HG02943 (cell line): Measurements from ENCODE around the gene PITPNB.

Source experiments
- ATAC-seq: cut with Tn5 transposase; IDR thresholded peaks from one replicate; pipeline ENCODE4 v1.9.1; 2021; ENCODE audit warnings: mild to moderate bottlenecking, low read depth, moderate library complexity; ENCODE audit not compliant: unreplicated experiment

PITPNB gene

DNA sequence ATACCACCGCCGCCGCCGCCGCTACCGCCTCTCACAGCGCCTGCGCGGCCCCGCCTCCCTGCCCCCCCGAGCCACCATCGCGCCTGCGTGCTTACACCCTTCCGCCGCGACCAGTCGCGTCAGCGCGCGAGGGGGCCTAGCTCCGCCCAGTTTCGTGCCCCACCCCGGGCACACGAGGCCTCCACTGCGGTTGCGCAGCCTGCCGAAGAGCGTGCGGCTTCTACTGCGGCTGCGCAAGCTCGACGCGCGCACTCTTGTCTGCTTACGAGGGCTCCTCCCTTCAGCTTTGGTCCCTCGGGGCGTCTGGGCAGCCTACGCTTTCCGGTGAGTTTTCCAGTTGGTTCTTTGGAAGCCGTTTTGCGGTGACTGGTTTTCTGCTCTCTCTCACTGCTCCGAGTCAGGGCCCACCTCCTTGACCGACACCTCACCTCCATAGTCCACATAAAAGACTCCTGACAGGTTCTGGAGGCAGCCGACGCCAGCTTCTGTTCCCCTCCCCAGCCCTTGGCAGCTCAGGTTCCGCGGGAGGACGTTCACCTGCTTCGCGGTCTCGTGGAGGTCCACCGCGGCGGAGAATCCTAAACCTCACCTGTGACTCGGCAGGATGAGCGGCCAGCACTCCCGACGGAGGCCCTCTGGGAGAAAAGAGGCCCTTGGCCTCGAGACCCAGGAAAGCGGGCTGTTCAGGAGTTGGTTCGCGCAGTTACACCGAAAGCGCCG, at the start of gene PITPNB:
Gene PITPNB, minus strand, starts transcription at position 35 of the 720 bp plus-strand sequence. CDS start 65 bp downstream, outside the sequence.
- peak; percentile 72 for ATAC-seq

GRCh38 chr22:27966168-27967064, 47.4 kb upstream of the PITPNB start:
- no peak for ATAC-seq

DNA sequence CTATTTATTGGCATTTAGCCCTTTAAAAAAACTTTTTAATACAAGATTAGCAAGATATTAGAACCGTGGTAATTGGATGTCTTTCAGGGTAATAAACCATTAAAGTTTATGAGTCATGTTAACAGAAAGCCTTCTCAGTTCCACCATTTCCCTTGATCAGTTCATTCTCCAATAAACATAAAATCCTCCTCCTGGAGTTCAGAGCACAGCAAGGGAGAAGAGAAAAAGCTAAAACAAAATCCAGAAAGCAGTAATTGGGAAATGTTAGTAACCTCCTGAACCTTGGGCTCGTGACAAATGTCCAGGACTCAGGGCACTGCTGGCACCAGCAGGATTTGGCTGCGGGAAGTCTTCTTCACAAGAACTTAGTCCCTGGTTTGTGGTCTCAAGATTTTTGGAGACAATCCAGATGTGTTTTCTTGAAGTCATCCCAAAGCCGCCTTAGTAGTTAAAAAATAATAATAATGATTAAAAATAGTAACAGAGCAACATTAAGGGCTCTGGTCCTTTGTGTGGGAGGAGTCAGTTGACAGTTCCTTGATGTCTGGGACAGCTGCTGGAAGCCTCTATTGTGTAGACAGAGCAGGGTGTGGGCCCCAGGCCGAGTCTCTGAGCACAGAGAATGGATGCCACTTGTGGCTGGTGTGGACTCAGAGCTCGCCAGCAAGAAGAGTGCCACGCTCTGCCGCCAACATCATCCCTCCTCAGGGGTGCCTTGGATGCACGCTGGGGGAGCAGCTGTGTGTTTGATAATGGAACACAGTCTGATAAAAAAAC, 43.4 kb upstream of the PITPNB start:
- ATAC-seq, result no peak

- ATAC-seq, result no peak
These were observed 42.6 kb upstream of the PITPNB start for GRCh38 chr22:27961680-27962079.

DNA sequence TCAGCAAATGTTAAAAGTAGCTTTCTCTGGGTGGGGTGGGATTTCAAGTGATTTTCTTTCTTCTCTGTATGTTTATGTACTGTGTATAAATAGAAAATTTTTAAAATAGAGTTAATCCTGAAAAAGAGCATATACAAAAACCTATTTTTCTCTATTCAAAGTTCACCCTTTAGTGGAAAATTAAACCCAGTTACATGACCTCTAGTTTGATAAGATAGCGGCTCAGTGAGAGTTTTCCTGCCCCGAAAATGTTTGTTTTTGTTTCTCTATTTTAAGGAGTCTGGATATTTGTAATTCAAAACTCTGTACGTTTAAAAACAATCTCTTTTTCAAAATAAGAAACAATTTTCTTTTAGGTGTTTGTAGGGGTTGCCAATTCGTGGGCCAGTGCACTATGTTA, 42.1 kb upstream of the PITPNB start:
- no peak for ATAC-seq

DNA sequence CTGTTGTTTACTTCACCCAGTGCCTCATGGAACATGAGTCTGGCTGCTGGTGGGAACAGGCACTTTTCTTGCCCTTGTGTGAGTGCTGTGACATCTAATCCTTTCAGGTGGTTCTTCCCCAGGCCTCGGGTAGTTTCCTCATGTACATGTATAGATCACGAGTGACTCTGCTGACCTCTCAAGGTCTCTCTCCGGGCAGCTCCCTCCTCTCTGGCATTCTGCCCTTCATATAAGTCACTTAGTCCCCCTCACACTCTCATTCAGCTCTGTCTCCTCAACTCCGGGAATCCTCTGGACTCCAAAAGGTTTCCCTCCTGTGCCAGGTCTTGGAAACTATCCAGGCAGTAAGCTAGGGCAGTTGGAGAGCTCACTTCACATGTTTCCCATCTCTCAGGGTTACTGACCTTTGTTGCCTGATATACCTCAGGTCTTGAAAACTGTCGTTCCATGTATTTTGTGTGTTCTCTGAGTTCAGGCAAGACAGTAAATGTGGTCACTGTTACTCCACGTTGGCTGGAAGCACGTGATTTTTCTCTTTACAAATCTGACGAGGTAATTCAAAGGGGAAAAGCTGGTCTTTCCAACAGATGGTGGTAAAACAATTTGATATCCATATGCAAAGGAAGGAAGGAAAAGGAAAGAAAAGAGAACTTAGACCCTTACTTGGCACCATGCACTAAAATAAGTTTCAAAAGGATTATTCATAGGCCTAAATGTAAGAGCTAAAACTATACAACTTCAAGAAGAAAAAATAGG, 40.5 kb upstream of the PITPNB start:
- no peak for ATAC-seq

GRCh38 chr22:27952779-27953178, 33.7 kb upstream of the PITPNB start:
- ATAC-seq, result no peak

- ATAC-seq, result no peak
These were observed 33.0 kb upstream of the PITPNB start for GRCh38 chr22:27952091-27952490.

- ATAC-seq, result no peak
These were observed 30.4 kb upstream of the PITPNB start for GRCh38 chr22:27949421-27949820.

GRCh38 chr22:27948569-27948968, 29.5 kb upstream of the PITPNB start:
- ATAC-seq, result no peak

DNA sequence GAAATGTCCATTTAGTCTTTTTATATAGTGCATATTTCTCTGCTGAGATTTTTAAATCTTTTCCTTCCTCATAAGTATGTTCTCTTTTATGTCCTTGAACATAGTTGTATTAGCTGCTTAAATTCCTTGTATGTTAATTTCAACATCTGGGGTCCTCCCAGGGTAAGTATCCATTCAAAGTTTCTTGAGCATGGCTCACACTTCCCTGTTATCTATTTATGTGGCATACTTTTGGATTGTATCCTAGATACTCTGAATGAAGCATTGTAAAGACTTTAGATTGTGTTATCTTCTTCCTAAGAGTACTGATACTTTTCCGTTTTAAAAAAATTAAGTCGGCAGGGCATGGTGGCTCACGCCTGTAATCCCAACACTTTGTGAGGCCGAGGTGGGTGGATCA, 28.4 kb upstream of the PITPNB start:
- no peak for ATAC-seq

DNA sequence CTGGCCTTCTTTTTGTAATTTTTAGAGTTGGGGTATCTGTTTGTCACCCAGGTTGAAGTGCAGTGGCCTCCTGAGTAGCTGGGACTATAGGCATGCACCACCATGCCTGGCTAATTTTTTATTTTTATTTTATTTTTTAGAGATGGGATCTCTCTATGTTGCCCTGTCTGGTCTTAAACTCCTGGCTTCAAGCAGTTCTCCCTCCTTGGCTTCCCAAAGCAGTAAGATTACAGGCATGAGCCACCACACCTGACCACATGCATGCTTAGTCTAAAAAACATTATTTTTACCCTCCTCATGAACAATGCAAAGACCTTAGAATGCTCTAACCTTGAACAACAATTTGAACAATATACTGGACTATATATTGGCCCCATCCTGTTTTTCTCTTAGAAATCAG, 22.1 kb upstream of the PITPNB start:
- no peak for ATAC-seq

DNA sequence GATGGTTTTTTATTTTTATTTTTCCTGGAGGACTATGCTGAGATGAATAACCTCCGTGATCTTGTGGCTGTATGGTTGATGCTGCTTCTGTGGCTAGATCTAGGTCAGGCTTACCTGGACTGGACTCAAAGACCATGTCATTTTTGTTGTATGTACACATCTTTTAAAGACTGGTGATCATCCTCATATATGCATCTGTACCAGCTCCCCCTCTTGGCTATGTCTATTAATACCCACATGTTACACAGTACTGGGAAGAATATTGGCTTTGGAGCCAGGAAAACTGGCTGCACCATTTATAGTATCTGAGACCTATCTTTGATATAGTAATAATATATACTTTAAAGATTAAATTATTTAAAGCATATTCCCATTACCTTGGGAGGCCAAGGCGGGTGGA, 18.4 kb upstream of the PITPNB start:
- no peak for ATAC-seq

- ATAC-seq, result no peak
These were observed 16.8 kb upstream of the PITPNB start for GRCh38 chr22:27935897-27936296.

DNA sequence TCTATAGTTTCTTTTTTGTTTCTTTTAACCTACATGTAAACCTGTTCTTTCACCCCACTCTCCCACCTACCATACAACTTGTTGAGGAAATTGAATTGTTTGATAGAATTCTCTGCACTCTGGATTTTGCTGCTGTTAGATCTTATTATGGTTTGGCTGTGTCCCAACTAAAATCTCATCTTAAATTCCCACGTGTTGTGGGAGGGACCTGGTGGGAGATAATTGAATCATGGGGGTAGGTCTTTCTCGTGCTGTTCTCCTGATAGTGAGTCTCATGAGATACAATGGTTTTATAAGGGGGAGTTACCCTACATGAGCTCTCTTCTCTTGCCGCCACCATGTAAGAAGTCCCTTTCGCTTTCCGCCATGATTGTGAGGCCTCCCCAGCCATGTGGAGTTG, 15.0 kb upstream of the PITPNB start:
- no peak for ATAC-seq

DNA sequence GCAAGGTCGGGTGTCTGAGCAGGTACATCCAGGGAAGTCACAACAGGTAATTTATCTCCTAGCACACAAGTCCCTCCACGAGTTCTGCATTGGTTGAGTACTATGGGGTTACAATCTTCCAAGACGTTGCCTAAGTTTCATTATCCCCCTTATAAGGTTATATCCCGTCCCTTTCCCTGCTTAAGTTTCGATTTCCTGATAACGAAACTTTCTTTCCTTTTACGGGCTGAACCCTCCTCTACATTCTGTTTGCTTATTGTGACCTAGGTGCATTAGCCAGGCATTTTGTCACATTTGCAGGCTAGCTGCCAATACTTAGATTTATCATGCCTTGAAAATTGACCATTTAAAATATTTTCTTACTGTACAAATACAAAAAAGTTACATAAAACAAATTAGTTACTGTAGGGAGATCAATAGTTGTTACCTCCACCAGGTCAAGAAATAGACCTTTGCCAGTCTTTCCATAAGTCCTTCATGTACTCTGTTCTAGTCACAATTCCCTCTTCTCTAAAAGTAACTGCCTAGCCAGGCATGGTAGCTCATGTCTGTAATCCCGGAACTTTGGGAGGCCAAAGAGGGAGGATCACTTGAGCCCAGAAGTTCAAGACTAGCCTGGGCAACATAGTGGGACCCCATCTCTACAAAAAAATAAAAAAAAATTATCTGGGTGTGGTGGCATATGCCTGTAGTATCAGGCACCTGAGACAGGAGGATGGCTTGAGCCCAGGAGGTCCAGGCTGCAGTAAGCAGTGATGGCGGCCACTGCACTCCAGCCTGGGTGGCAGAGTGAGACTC, 14.3 kb upstream of the PITPNB start:
- no peak for ATAC-seq

GRCh38 chr22:27930331-27931060, 11.4 kb upstream of the PITPNB start:
- no peak for ATAC-seq

DNA sequence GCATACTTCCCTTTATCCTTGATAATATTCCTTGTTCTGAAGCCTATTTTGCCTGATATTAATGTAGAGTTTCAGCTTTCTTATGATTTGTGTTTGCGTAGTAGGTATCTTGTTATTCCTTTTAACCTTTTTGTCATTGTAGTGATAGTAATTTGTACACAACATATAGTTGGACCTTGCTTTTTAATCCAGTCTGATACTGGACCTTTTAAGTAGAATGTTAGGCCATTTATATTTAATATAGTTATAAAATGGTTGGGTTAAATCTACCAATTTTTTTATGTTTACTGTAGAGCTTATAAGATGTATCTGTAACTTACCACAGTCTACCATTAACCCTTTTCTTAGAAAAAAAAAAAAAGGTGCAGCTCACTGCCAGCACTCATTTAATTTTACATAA, 8.6 kb upstream of the PITPNB start:
- no peak for ATAC-seq

GRCh38 chr22:27925331-27925730, 6.3 kb upstream of the PITPNB start:
- ATAC-seq, result no peak
